Adrenal gland (tissue), 5 donors: ENCODE results near the gene PTPRF.

ENCODE experiments used
- POLR2A ChIP-seq, 2 donors: fragments of 450-650 bp; IDR thresholded peaks; one replicate each; pipeline ENCODE4 v1.6.1; 2017; ENCODE audit warnings: antibody characterized with exemption in 2 of 2, mild to moderate bottlenecking in 2 of 2, moderate library complexity in 1 of 2
- TF ChIP-seq, protein P1 (sequence below), 6 experiments: fragments of 450-650 bp in 4 of 6; fragments of 200-600 bp in 2 of 6; sonication (generic) in 1 of 6; IDR thresholded peaks; 1 replicate in 5 of 6; 2 replicates in 1 of 6; pipeline versions ENCODE4 v1.5.1 to v1.8.0; 2016 to 2021; ENCODE audit warnings: antibody characterized with exemption in 6 of 6, mild to moderate bottlenecking in 2 of 6, moderate library complexity in 1 of 6
- donor health status: DM: no; HTN: no; CAD: no.

- no peak for TF ChIP-seq POLR2A (IDR thresholded peaks at IDR 0.05)
- TF ChIP-seq, protein P1, sequence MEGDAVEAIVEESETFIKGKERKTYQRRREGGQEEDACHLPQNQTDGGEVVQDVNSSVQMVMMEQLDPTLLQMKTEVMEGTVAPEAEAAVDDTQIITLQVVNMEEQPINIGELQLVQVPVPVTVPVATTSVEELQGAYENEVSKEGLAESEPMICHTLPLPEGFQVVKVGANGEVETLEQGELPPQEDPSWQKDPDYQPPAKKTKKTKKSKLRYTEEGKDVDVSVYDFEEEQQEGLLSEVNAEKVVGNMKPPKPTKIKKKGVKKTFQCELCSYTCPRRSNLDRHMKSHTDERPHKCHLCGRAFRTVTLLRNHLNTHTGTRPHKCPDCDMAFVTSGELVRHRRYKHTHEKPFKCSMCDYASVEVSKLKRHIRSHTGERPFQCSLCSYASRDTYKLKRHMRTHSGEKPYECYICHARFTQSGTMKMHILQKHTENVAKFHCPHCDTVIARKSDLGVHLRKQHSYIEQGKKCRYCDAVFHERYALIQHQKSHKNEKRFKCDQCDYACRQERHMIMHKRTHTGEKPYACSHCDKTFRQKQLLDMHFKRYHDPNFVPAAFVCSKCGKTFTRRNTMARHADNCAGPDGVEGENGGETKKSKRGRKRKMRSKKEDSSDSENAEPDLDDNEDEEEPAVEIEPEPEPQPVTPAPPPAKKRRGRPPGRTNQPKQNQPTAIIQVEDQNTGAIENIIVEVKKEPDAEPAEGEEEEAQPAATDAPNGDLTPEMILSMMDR (IDR thresholded peaks at IDR 0.05) = no peak
Measured at GRCh38 chr1:43605766-43606165, 75.1 kb downstream of the PTPRF start.
